ENCODE measurements around the gene CAPZA1. TPM values are rescaled to one million over a fixed set of nuclear protein-coding genes. Genes with fewer than 3 reads are reported as not detected.

Gene CAPZA1
- total and polyA plus RNA-seq, 10 of the 15 experiments (the other 5 are each of a cell fraction or from before 2014, with no cell fraction given): 187 to 886 (median 278) TPM

DNA sequence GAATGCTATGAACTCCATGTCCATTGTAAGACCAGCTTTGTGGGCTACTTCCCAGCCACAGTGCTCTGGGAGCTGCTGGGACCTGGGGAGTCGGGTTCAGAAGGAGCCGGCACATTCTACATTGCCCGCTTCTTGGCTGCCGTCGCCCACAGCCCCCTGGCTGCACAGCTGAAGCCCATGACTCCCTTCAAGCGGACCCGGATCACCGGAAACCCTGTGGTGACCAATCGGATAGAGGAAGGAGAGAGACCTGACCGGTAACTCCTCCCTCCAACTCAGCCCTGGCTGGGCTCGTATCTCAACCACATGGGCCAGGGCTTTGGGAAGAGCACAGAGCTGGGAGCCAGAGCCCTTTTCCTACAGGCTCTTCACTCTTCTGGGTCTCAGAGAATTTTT is 70.2 kb downstream of the CAPZA1 start:
- no peak for DNase-seq (ENCODE audit: low read depth, low spot score)
- CTCF ChIA-PET: no interaction called here
- WGBS (ENCODE audit: insufficient coverage, insufficient replicate concordance, low lambda C conversion rate, missing lambda C conversion rate): 97% methylated on average over 11 of the region's 11 CpGs

More for the DNA sequence above, 70.2 kb downstream of the CAPZA1 start:
- Histone ChIP-seq H3K4me1 (ENCODE audit: control insufficient read depth, insufficient read depth, low read length) (peaks cover 11% of the 10 kb centered on the region; the same call in 1 of the 2 replicates), H3K4me2 (ENCODE audit: control insufficient read depth, insufficient read depth) (no peak overlapping the region), H3K36me3 (ENCODE audit: control insufficient read depth in 2 of 2, insufficient read depth in 2 of 2, low read length in 1 of 2) (peaks cover 6 to 10% of the 10 kb centered on the region in 2 experiments), H3K79me2 (ENCODE audit: control insufficient read depth, insufficient read depth, low read length) (no peaks in the 10 kb centered on the region; the same call in 1 of the 2 replicates), H3K9me3 (replicated peaks; ENCODE audit: control insufficient read depth, insufficient read depth, low read length) (no peaks in the 10 kb centered on the region), H3K27ac (ENCODE audit: control insufficient read depth, insufficient read depth) (no peak overlapping the region), H3K4me3 (no peak overlapping the region), H2AFZ (ENCODE audit: control insufficient read depth, low read depth, low read length) (no peak overlapping the region), H3K27me3 (replicated peaks in 1 of 2; ENCODE audit: control insufficient read depth in 2 of 2, insufficient read depth in 2 of 2, low read length in 1 of 2) (no peaks in the 10 kb centered on the region), H3K9ac (ENCODE audit: control insufficient read depth, insufficient read depth, low read length) (no peak overlapping the region), H4K20me1 (ENCODE audit: control insufficient read depth, insufficient read depth) (0 out of 2 replicates have a peak, but pooled peaks cover 3% of the 10 kb centered on the region)
- ChIA-PET RAD21 (ENCODE audit: unreplicated experiment) (no interaction called here), POLR2A (no interaction called here), SMC1A (ENCODE audit: uncharacterized antibody, unreplicated experiment) (interaction anchor here (0.6 kb wide), 1 partner anchor 51 kb away, joined by 3 read pairs; no protein-coding TSS in a partner anchor)
- no peak for TF ChIP-seq IKZF2 (IDR thresholded peaks at IDR 0.05)
- no peak for TF ChIP-seq RFX5 (IDR thresholded peaks at IDR 0.05; ENCODE audit: low read depth, low read length)
- no peak for TF ChIP-seq MYC (IDR thresholded peaks at IDR 0.05; ENCODE audit: insufficient read depth, insufficient read length, insufficient replicate concordance, low read length, severe bottlenecking)
- no peak for TF ChIP-seq NBN (IDR thresholded peaks at IDR 0.05)
- no peak for TF ChIP-seq ZNF217 (IDR thresholded peaks at IDR 0.05)
- TF ChIP-seq EGR1 (IDR thresholded peaks at IDR 0.05; ENCODE audit: borderline replicate concordance in 1 of 2, low read depth in 2 of 2, low read length in 2 of 2): no peak
- TF ChIP-seq, protein P1, sequence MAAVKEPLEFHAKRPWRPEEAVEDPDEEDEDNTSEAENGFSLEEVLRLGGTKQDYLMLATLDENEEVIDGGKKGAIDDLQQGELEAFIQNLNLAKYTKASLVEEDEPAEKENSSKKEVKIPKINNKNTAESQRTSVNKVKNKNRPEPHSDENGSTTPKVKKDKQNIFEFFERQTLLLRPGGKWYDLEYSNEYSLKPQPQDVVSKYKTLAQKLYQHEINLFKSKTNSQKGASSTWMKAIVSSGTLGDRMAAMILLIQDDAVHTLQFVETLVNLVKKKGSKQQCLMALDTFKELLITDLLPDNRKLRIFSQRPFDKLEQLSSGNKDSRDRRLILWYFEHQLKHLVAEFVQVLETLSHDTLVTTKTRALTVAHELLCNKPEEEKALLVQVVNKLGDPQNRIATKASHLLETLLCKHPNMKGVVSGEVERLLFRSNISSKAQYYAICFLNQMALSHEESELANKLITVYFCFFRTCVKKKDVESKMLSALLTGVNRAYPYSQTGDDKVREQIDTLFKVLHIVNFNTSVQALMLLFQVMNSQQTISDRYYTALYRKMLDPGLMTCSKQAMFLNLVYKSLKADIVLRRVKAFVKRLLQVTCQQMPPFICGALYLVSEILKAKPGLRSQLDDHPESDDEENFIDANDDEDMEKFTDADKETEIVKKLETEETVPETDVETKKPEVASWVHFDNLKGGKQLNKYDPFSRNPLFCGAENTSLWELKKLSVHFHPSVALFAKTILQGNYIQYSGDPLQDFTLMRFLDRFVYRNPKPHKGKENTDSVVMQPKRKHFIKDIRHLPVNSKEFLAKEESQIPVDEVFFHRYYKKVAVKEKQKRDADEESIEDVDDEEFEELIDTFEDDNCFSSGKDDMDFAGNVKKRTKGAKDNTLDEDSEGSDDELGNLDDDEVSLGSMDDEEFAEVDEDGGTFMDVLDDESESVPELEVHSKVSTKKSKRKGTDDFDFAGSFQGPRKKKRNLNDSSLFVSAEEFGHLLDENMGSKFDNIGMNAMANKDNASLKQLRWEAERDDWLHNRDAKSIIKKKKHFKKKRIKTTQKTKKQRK (IDR thresholded peaks at IDR 0.05; ENCODE audit: low read depth, low read length): no peak
- TF ChIP-seq NFYA (IDR thresholded peaks at IDR 0.05; ENCODE audit: borderline replicate concordance, low read depth, low read length): no peak
- no peak for TF ChIP-seq STAT1 (conservative IDR thresholded peaks at IDR 0.05)
- TF ChIP-seq SP1 (IDR thresholded peaks at IDR 0.05; ENCODE audit: low read depth, low read length): no peak
- TF ChIP-seq SUPT20H (IDR thresholded peaks at IDR 0.05; ENCODE audit: borderline replicate concordance, control insufficient read depth, low read depth, low read length): no peak
- no peak for TF ChIP-seq SMAD5 (IDR thresholded peaks at IDR 0.05; ENCODE audit: low read depth)
- TF ChIP-seq NR2C1 (IDR thresholded peaks at IDR 0.05): no peak
- no peak for TF ChIP-seq MTA2 (IDR thresholded peaks at IDR 0.05; ENCODE audit: low read depth)
- TF ChIP-seq, protein P2, sequence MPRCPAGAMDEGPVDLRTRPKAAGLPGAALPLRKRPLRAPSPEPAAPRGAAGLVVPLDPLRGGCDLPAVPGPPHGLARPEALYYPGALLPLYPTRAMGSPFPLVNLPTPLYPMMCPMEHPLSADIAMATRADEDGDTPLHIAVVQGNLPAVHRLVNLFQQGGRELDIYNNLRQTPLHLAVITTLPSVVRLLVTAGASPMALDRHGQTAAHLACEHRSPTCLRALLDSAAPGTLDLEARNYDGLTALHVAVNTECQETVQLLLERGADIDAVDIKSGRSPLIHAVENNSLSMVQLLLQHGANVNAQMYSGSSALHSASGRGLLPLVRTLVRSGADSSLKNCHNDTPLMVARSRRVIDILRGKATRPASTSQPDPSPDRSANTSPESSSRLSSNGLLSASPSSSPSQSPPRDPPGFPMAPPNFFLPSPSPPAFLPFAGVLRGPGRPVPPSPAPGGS (IDR thresholded peaks at IDR 0.05; ENCODE audit: borderline replicate concordance, insufficient read depth, low read depth, low read length, poor library complexity, severe bottlenecking): no peak
- TF ChIP-seq MYB (IDR thresholded peaks at IDR 0.05; ENCODE audit: borderline replicate concordance, low read depth, low read length): no peak
- no peak for TF ChIP-seq CEBPB (IDR thresholded peaks at IDR 0.05; ENCODE audit: borderline replicate concordance in 1 of 2, low read depth in 2 of 2, low read length in 2 of 2)
- TF ChIP-seq, protein P3, sequence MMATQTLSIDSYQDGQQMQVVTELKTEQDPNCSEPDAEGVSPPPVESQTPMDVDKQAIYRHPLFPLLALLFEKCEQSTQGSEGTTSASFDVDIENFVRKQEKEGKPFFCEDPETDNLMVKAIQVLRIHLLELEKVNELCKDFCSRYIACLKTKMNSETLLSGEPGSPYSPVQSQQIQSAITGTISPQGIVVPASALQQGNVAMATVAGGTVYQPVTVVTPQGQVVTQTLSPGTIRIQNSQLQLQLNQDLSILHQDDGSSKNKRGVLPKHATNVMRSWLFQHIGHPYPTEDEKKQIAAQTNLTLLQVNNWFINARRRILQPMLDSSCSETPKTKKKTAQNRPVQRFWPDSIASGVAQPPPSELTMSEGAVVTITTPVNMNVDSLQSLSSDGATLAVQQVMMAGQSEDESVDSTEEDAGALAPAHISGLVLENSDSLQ (IDR thresholded peaks at IDR 0.05): no peak
- no peak for FAIRE-seq
- ATAC-seq: no peak
- in situ Hi-C loops (cut with MboI): no loop called here
- intact Hi-C loops (cut with micrococcal nuclease; ENCODE audit: unreplicated experiment): no loop called here
- BruUV-seq (replicated peaks): no TSS peak
